ENCODE measurements around the gene CYP2W1.

DNA sequence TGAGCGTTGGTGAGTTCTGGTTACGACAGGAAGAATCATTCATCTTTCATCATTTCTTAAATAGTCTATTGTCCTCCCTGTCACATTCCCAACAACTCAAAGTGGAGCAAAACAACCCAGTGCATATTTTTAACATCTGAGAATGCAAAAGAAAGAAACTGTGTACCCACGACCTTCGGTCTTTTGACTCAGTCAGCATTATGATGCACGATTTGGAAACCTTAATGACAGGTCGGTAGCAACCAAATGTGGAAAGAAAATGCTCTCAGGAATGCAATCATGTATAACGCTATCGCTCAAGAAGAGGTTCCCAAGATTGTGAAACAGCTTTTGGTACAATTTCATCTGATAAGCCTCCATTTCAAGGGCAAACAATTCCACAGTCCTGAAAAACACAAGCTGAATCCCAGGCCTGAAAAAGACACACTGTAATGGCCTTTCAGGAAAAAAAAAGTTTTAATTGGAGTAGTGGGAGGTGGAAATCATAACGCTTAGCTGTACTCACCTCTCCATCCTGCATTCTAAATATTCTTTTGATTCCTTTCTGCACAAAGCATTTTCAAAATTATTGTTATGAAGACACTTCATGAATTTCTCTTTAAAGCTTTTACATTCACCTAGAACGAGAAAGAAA, 10.2 kb upstream of the CYP2W1 start:
- TF ChIP-seq POLR2A (IDR thresholded peaks at IDR 0.05) (no peak), POLR2AphosphoS5 (IDR thresholded peaks at IDR 0.05) (no peak)
- TF ChIP-seq, protein P1, sequence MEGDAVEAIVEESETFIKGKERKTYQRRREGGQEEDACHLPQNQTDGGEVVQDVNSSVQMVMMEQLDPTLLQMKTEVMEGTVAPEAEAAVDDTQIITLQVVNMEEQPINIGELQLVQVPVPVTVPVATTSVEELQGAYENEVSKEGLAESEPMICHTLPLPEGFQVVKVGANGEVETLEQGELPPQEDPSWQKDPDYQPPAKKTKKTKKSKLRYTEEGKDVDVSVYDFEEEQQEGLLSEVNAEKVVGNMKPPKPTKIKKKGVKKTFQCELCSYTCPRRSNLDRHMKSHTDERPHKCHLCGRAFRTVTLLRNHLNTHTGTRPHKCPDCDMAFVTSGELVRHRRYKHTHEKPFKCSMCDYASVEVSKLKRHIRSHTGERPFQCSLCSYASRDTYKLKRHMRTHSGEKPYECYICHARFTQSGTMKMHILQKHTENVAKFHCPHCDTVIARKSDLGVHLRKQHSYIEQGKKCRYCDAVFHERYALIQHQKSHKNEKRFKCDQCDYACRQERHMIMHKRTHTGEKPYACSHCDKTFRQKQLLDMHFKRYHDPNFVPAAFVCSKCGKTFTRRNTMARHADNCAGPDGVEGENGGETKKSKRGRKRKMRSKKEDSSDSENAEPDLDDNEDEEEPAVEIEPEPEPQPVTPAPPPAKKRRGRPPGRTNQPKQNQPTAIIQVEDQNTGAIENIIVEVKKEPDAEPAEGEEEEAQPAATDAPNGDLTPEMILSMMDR (IDR thresholded peaks at IDR 0.05 in 8 of 11, conservative IDR thresholded peaks at IDR 0.05 in 3 of 11) = no peak
